CD14-positive monocyte (primary cell): ENCODE data around the gene EXOC2. TPM values are rescaled to one million over a fixed set of nuclear protein-coding genes. Genes with fewer than 3 reads are reported as not detected.

Experiments used
- DNase-seq, 3 donors: peaks; one replicate each; pipeline ENCODE4 v3.0.0-alpha.2; 2011 to 2022
- H2AFZ ChIP-seq: 2 replicates; pipeline ENCODE4 v1.6.0; 2012; ENCODE audit warnings: mild to moderate bottlenecking, low read depth, low read length, inconsistent platforms; ENCODE audit not compliant: insufficient read depth, poor library complexity, severe bottlenecking
- H3K27ac ChIP-seq, 2 donors: 1 replicate in 1 of 2; 2 replicates in 1 of 2; pipeline ENCODE4 v1.5.1; 2012 to 2013; ENCODE audit warnings: low read length in 2 of 2, control low read depth in 1 of 2, inconsistent platforms in 1 of 2, low read depth in 1 of 2, mild to moderate bottlenecking in 1 of 2
- H3K27me3 ChIP-seq, 2 donors: one replicate each; pipeline versions ENCODE4 v1.6.0 to v1.6.1; 2011 to 2013; ENCODE audit warnings: low read length in 2 of 2; ENCODE audit not compliant: control insufficient read depth in 2 of 2, insufficient read depth in 2 of 2
- H3K36me3 ChIP-seq, 2 donors: replicated peaks in 1 of 2; 1 replicate in 1 of 2; 2 replicates in 1 of 2; pipeline versions ENCODE4 v1.5.1 to v1.6.1; 2012 to 2013; ENCODE audit warnings: low read length in 2 of 2, control low read depth in 1 of 2, inconsistent platforms in 1 of 2, mild to moderate bottlenecking in 1 of 2; ENCODE audit not compliant: insufficient read depth in 2 of 2, control insufficient read depth in 1 of 2
- H3K4me1 ChIP-seq, 2 donors: 1 replicate in 1 of 2; 2 replicates in 1 of 2; pipeline versions ENCODE4 v1.5.1 to v1.6.1; 2012 to 2013; ENCODE audit warnings: low read length in 2 of 2, control low read depth in 1 of 2, inconsistent platforms in 1 of 2, mild to moderate bottlenecking in 1 of 2, moderate library complexity in 1 of 2; ENCODE audit not compliant: insufficient read depth in 2 of 2, control insufficient read depth in 1 of 2
- H3K4me2 ChIP-seq: replicated peaks from 2 replicates; pipeline ENCODE3; 2012; ENCODE audit warnings: low read length, moderate library complexity, mild to moderate bottlenecking; ENCODE audit not compliant: poor library complexity, severe bottlenecking; ENCODE audit errors: extremely low read depth
- H3K4me3 ChIP-seq, 3 experiments: fragments of 200-600 bp in 1 of 3; sonication (generic) in 1 of 3; replicated peaks in 1 of 3; 1 replicate in 2 of 3; 2 replicates in 1 of 3; pipeline ENCODE4 v1.5.1; 2011 to 2013; ENCODE audit warnings: low read length in 3 of 3, mild to moderate bottlenecking in 3 of 3, control low read depth in 2 of 3, low read depth in 2 of 3, inconsistent platforms in 1 of 3, moderate library complexity in 1 of 3
- H3K79me2 ChIP-seq: 2 replicates; pipeline ENCODE4 v1.6.0; 2012; ENCODE audit warnings: mild to moderate bottlenecking, control low read depth, inconsistent platforms, low read length, moderate library complexity; ENCODE audit not compliant: insufficient read depth
- H3K9ac ChIP-seq: 2 replicates; pipeline ENCODE4 v1.6.0; 2017; ENCODE audit warnings: low read length, mild to moderate bottlenecking; ENCODE audit not compliant: insufficient read depth, poor library complexity, severe bottlenecking
- H3K9me3 ChIP-seq, 2 donors: replicated peaks in 1 of 2; 1 replicate in 1 of 2; 2 replicates in 1 of 2; pipeline versions ENCODE4 v1.5.1 to v1.6.1; 2012 to 2013; ENCODE audit warnings: low read length in 2 of 2, control low read depth in 1 of 2; ENCODE audit not compliant: control insufficient read depth in 1 of 2, insufficient read depth in 1 of 2
- H4K20me1 ChIP-seq: 2 replicates; pipeline ENCODE4 v1.6.0; 2012; ENCODE audit warnings: mild to moderate bottlenecking, low read length, control low read depth, moderate library complexity; ENCODE audit not compliant: insufficient read depth
- H3K27ac Mint-ChIP-seq, 7 donors: one replicate each; pipeline ENCODE4 v1.8.0; 2020; ENCODE audit warnings: mild to moderate bottlenecking in 7 of 7, mixed read lengths in 7 of 7, moderate library complexity in 6 of 7, inconsistent platforms in 2 of 7
- H3K27me3 Mint-ChIP-seq, 3 donors: one replicate each; pipeline ENCODE4 v1.8.0; 2021 to 2022; ENCODE audit warnings: low read depth in 3 of 3, mild to moderate bottlenecking in 3 of 3, mixed read lengths in 3 of 3, moderate library complexity in 3 of 3, inconsistent platforms in 1 of 3
- H3K36me3 Mint-ChIP-seq, 2 donors: one replicate each; pipeline ENCODE4 v1.8.0; 2020; ENCODE audit warnings: mixed read lengths in 2 of 2, inconsistent platforms in 1 of 2, mild to moderate bottlenecking in 1 of 2
- H3K4me1 Mint-ChIP-seq: one replicate; pipeline ENCODE4 v1.8.0; 2020; ENCODE audit warnings: mild to moderate bottlenecking, mixed read lengths
- H3K4me3 Mint-ChIP-seq, 2 donors: one replicate each; pipeline ENCODE4 v1.8.0; 2020; ENCODE audit warnings: mild to moderate bottlenecking in 2 of 2, mixed read lengths in 2 of 2, moderate library complexity in 1 of 2
- H3K9me3 Mint-ChIP-seq, 7 donors: one replicate each; pipeline ENCODE4 v1.8.0; 2020 to 2022; ENCODE audit warnings: mixed read lengths in 7 of 7, mild to moderate bottlenecking in 6 of 7, moderate library complexity in 6 of 7, inconsistent platforms in 2 of 7
- WGBS: methylation state at CpG from one replicate; pipeline ENCODE4 v1.1.5; 2013; ENCODE audit warnings: missing lambda C conversion rate; ENCODE audit not compliant: insufficient coverage; 5-methylcytosine and 5-hydroxymethylcytosine counted together
- intact Hi-C, 2 donors: fragments of 100-400 bp; cut with micrococcal nuclease; formaldehyde crosslinking; loops; one replicate each; pipeline versions ENCODE4 v1.15.0 to v1.15.1; 2023
- polyA plus RNA-seq, 3 donors: library from polyadenylated mRNA; depleted of rRNA in 1 of 3; unstranded in 2 of 3; stranded (reverse) in 1 of 3; fragments of 300-500 nt in 2 of 3; fragments of >200 nt in 1 of 3; fragmentation: Illumina TruSeq in 2 of 3; gene quantifications; 1 replicate in 2 of 3; 2 replicates in 1 of 3; pipeline ENCODE4 v1.2.3, GENCODE V29; 2012 to 2021
- TF ChIP-seq, protein P1 (sequence below): fragments of 200-600 bp; IDR thresholded peaks from one replicate; pipeline ENCODE4 v1.8.0; 2022; ENCODE audit warnings: antibody characterized with exemption, mild to moderate bottlenecking

Gene EXOC2
- polyA plus RNA-seq, 3 donors: 7.5 to 15.5 (median 12.0) TPM

DNA sequence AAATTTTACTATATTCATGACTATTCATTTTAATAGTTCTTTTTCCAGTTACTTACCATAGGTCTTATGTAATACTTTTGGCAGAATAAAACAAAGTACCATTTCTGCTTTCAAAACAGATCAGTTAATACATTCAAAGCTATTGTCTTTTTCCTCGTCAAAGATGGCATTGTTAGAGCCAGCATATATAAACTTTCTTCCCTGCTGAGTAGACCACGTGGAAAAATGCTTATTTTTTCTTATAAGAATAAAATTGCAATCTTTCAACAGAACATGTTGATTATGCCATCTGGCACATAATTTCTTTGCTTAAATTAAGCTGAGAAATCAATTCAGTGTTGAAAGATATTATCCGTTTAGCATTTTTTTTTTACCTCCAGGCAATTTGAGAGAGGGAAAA is 34.9 kb upstream of the EXOC2 start:
- Histone ChIP-seq H3K36me3 (no peaks in the 10 kb centered on the region), H3K9me3 (no peaks in the 10 kb centered on the region), H3K4me2 (no peak overlapping the region), H3K9ac (no peak overlapping the region), H3K4me1 (no peaks in the 10 kb centered on the region), H4K20me1 (no peaks in the 10 kb centered on the region), H3K27me3 (peaks cover 3 to 6% of the 10 kb centered on the region in 2 donors), H3K79me2 (no peaks in the 10 kb centered on the region), H3K4me3 (no peak overlapping the region), H2AFZ (no peak overlapping the region), H3K27ac (no peak overlapping the region)
- no peak overlapping the region for H3K4me3 Mint-ChIP-seq
- H3K4me1 Mint-ChIP-seq: peaks cover 1% of the 10 kb centered on the region
- H3K27me3 Mint-ChIP-seq: peaks cover 11 to 19% (median 12%) of the 10 kb centered on the region in 3 donors
- H3K36me3 Mint-ChIP-seq: no peaks in the 10 kb centered on the region
- H3K9me3 Mint-ChIP-seq: no peaks in the 10 kb centered on the region
- no CpG with 5 or more reads among the region's 3 CpGs for WGBS
- intact Hi-C loops: no loop called here
- no peak overlapping the region for H3K27ac Mint-ChIP-seq
- DNase-seq: no peak
- TF ChIP-seq, protein P1, sequence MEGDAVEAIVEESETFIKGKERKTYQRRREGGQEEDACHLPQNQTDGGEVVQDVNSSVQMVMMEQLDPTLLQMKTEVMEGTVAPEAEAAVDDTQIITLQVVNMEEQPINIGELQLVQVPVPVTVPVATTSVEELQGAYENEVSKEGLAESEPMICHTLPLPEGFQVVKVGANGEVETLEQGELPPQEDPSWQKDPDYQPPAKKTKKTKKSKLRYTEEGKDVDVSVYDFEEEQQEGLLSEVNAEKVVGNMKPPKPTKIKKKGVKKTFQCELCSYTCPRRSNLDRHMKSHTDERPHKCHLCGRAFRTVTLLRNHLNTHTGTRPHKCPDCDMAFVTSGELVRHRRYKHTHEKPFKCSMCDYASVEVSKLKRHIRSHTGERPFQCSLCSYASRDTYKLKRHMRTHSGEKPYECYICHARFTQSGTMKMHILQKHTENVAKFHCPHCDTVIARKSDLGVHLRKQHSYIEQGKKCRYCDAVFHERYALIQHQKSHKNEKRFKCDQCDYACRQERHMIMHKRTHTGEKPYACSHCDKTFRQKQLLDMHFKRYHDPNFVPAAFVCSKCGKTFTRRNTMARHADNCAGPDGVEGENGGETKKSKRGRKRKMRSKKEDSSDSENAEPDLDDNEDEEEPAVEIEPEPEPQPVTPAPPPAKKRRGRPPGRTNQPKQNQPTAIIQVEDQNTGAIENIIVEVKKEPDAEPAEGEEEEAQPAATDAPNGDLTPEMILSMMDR: no peak

DNA sequence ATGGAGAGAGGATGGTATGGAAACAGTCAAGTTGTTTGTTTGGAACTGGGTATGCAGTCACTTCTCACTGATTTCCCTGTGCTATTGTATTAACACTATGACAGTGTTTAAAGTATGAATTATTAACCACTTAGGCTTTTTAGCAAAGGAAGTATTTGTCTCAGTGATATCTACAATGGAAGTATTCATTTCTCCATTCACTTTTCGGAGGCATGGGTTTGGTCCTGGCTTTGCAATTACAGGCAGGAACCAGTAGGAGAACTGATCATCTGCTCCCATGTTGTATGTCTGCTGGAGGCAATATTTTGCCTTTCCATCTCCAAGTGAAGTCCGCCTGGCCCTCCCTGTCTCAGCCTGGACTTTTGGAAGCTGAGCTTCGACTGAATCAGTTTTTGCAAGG is 30.6 kb upstream of the EXOC2 start:
- TF ChIP-seq, protein P1: peak; percentile 18
- Mint-ChIP-seq H3K9me3 (no peaks in the 10 kb centered on the region), H3K4me3 (no peak overlapping the region), H3K36me3 (no peaks in the 10 kb centered on the region), H3K27me3 (peaks cover 8 to 17% (median 12%) of the 10 kb centered on the region in 3 donors), H3K4me1 (peaks cover 6% of the 10 kb centered on the region), H3K27ac (no peak overlapping the region)
- Histone ChIP-seq H2AFZ (no peak overlapping the region), H3K9ac (no peak overlapping the region), H3K79me2 (no peaks in the 10 kb centered on the region), H3K4me3 (no peak overlapping the region), H3K27me3 (peaks cover 3 to 8% of the 10 kb centered on the region in 2 donors), H3K4me1 (peaks cover 0 to 7% of the 10 kb centered on the region in 2 donors), H3K9me3 (no peaks in the 10 kb centered on the region), H3K36me3 (no peaks in the 10 kb centered on the region), H3K4me2 (no peak overlapping the region), H4K20me1 (no peaks in the 10 kb centered on the region), H3K27ac (no peak overlapping the region)
- intact Hi-C loops: no loop called here
- no peak for DNase-seq
- WGBS: no CpG with 5 or more reads among the region's 3 CpGs
